ENCODE results near the gene SPECC1.
"Not testable (repeated sequence)": the region's sequence is repeated elsewhere in the genome, so short reads cannot be mapped to it uniquely, and the experiment has no call there.

The SPECC1 gene

GRCh38 chr17:20352567-20352966 lies 343.4 kb downstream of the SPECC1 start:
- not testable (repeated sequence) for ATAC-seq (replicated peaks); H3K36me3 Mint-ChIP-seq (ENCODE audit: insufficient read depth); H3K4me1 Mint-ChIP-seq (ENCODE audit: low read depth in 2 of 2)

GRCh38 chr17:20363846-20364245 lies 354.7 kb downstream of the SPECC1 start:
- not testable (repeated sequence) for H3K4me1 Mint-ChIP-seq (ENCODE audit: low read depth in 2 of 2); H3K4me3 Mint-ChIP-seq; DNase-seq; H3K27ac Mint-ChIP-seq; H3K36me3 Mint-ChIP-seq (ENCODE audit: insufficient read depth); ATAC-seq (replicated peaks); H3K9me3 Mint-ChIP-seq; H3K27me3 Mint-ChIP-seq

More at GRCh38 chr17:20352567-20352966, 343.4 kb downstream of the SPECC1 start:
- not testable (repeated sequence) for DNase-seq, H3K27me3 Mint-ChIP-seq, H3K27ac Mint-ChIP-seq, H3K9me3 Mint-ChIP-seq, H3K4me3 Mint-ChIP-seq

Measured in effector memory CD8-positive, alpha-beta T cell (primary cell).